Measurements from ENCODE around the gene TCP11.

DNA sequence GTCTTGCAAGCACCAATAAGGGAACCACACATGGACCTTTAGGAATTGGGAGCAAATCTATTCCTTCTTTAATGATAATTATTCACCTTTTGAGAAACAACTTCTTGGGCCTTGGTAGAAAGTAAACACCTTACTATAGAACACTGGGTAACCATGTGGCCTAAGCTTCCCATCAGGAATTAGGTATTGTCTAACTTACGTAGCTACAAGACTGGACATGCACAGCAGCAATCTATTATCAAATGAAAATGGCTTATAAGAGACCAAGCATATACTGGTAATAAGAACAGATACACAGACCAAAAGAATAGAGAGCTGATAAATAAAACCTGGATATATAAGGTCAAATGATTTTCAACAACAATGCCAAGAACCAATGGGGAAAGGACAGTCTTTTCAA is 16.8 kb downstream of the TCP11 start:
- TF ChIP-seq CTCF (IDR thresholded peaks at IDR 0.05) (no peak), POLR2A (IDR thresholded peaks at IDR 0.05) (no peak), POLR2AphosphoS5 (IDR thresholded peaks at IDR 0.05; ENCODE audit: insufficient read depth in 1 of 2, low read depth in 1 of 2) (no peak)

Measured in vagina (tissue), 2 donors.